Natural killer cell treated with Interleukin-12 subunit alpha and Interleukin-12 subunit beta and Interleukin-15 and Interleukin-18, amount 100 ng/mL, for 72 hours (primary cell): ENCODE results near the gene MICA. TPM values are rescaled to one million over a fixed set of nuclear protein-coding genes. Genes with fewer than 3 reads are reported as not detected.
"Not testable (repeated sequence)": the region's sequence is repeated elsewhere in the genome, so short reads cannot be mapped to it uniquely, and the experiment has no call there.

ENCODE experiments used
- ATAC-seq, 2 donors: fragments of 150-1000 bp; cut with Tn5 transposase in 1 of 2; sonication (Bioruptor Pico), chemical (Tn5 transposase) in 1 of 2; 2 replicates each; pipeline ENCODE4 v1.10.0; 2021
- DNase-seq: peaks from one replicate; pipeline ENCODE4 v3.0.0; 2022; ENCODE audit warnings: low spot score
- H3K27ac Mint-ChIP-seq, 2 donors: 1 replicate in 1 of 2; 2 replicates in 1 of 2; pipeline ENCODE4 v1.8.0; 2022; ENCODE audit warnings: mixed read lengths in 2 of 2, mild to moderate bottlenecking in 1 of 2, moderate library complexity in 1 of 2
- H3K27me3 Mint-ChIP-seq, 2 donors: 1 replicate in 1 of 2; 2 replicates in 1 of 2; pipeline ENCODE4 v1.8.0; 2022; ENCODE audit warnings: mixed read lengths in 2 of 2
- H3K36me3 Mint-ChIP-seq: one replicate; pipeline ENCODE4 v1.8.0; 2022; ENCODE audit warnings: mixed read lengths
- H3K4me1 Mint-ChIP-seq, 2 donors: 1 replicate in 1 of 2; 2 replicates in 1 of 2; pipeline ENCODE4 v1.8.0; 2022; ENCODE audit warnings: low read depth in 2 of 2, mixed read lengths in 2 of 2, mild to moderate bottlenecking in 1 of 2
- H3K4me3 Mint-ChIP-seq: one replicate; pipeline ENCODE4 v1.8.0; 2022; ENCODE audit warnings: mixed read lengths
- H3K9me3 Mint-ChIP-seq: 2 replicates; pipeline ENCODE4 v1.8.0; 2022; ENCODE audit warnings: mixed read lengths
- total RNA-seq, 2 donors: library from RNA; stranded (reverse); gene quantifications; one replicate each; pipeline ENCODE4 v1.2.3, GENCODE V29; 2022

Gene MICA
- total RNA-seq, 2 donors from 2014 or later, result 14.2 to 16.9 TPM

DNA sequence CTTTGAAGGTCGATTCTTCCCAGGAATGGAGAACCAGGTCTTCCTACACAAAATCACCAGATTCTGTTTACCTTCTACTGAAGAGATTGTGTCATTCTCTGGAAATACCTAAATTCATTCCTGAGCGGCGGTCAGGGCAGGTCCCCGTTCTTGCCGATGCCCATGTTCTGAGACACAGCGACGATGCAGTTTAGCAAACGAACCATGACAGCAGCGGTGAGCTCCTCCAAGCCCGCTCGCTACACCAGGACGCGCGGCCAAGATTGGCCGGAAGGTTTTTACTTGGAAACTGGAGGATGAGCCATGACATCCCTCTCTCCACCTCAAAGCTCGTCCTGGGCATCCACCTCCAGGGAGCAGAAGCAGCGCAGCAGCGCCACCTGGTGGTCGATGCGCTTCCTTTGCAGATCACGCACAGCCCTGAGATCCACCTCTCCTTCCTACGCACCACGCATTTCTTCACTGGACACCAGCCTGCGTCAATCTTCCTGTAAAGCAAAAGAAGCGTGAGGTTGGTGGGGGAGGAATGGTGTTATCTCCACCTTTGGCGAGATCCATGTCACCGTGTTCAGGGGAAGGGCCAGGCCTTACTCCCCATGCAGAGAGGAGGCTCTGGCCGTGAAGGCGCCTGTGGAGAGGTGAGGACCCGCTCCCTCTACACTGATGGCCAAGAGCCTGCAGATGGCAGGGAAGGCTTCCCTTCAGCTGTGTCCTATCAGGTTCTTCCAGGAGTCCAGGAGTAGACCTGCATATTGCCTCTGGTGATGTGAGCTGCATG lies 36.5 kb upstream of the MICA start:
- Mint-ChIP-seq H3K9me3 (no peaks in the 10 kb centered on the region), H3K27me3 (peaks cover 40 to 47% of the 10 kb centered on the region in 2 donors), H3K4me1 (peaks cover 9 to 12% of the 10 kb centered on the region in 2 donors), H3K27ac (no peak overlapping the region), H3K36me3 (no peaks in the 10 kb centered on the region), H3K4me3 (peak overlapping the region; percentile 75)
- ATAC-seq (peak; percentile 98), DNase-seq (peak; percentile 87)

DNA sequence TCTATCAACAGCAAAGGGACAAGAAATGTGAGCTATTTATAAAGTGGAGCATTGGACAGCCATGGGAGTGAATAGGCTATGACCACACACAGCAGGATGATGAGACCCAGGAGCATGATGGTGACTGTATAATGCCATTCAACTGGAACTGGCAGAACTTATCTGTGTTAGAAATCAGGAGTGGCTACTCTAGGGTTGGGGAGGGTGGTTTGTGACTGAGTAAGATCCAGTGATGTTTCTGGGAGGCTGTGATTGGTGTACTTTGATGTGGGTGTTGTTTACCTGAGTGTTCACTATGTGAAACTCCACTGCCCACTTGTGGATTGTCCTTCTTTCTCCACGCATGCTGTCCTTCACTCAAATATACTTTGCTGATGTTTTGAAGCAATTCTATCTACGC lies 34.9 kb upstream of the MICA start:
- Mint-ChIP-seq H3K36me3 (no peaks in the 10 kb centered on the region), H3K27me3 (peaks cover 43 to 52% of the 10 kb centered on the region in 2 donors), H3K4me3 (no peak overlapping the region), H3K27ac (no peak overlapping the region), H3K9me3 (no peaks in the 10 kb centered on the region), H3K4me1 (peaks cover 8 to 15% of the 10 kb centered on the region in 2 donors)
- DNase-seq (no peak), ATAC-seq (no peak)

DNA sequence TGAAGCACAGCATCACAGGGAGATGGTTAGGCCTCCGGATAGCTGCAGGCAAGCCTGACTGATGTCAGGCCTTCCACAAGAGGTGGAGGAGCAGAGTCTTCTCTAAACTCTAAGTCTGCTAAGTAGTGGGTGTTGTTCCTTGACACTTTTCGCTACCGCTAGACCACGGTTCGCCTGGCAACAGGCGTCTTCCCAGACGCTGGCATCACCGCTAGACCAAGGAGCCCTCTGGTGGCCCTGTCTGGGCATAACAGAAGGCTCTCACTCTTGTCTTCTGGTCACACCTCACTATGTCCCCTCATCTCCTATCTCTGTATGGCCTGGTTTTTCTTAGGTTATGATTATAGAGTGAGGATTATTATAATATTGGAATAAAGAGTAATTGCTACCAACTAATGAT lies 29.3 kb upstream of the MICA start:
- DNase-seq, ATAC-seq, H3K36me3 Mint-ChIP-seq, H3K4me1 Mint-ChIP-seq, H3K27ac Mint-ChIP-seq, H3K9me3 Mint-ChIP-seq, H3K4me3 Mint-ChIP-seq: not testable (repeated sequence)
- peaks cover 23 to 27% of the 10 kb centered on the region in 2 donors for H3K27me3 Mint-ChIP-seq

DNA sequence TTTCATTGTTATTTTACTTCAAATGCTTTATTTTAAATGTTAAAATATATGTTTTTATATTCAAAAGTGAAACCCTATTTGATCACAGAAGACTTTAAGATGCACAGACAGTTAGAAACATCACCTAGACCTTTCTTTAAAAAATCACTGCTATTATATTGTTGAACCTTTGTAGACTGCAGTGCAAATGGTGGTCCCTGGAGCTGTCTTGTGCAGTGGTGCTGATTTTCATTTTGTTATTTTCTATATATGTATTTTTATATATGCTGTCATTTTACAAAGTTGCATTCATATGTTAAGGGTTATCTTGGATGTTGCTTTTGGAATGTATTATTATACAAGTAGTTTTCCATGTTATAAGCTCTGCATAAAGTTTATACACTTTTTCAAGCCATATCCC lies 27.7 kb upstream of the MICA start:
- Mint-ChIP-seq H3K27me3 (peaks cover 13 to 21% of the 10 kb centered on the region in 2 donors), H3K4me3 (no peak overlapping the region), H3K36me3 (no peaks in the 10 kb centered on the region), H3K27ac (no peak overlapping the region), H3K9me3 (no peaks in the 10 kb centered on the region), H3K4me1 (peaks cover 0 to 4% of the 10 kb centered on the region in 2 donors)
- DNase-seq, result no peak
- ATAC-seq, result no peak

DNA sequence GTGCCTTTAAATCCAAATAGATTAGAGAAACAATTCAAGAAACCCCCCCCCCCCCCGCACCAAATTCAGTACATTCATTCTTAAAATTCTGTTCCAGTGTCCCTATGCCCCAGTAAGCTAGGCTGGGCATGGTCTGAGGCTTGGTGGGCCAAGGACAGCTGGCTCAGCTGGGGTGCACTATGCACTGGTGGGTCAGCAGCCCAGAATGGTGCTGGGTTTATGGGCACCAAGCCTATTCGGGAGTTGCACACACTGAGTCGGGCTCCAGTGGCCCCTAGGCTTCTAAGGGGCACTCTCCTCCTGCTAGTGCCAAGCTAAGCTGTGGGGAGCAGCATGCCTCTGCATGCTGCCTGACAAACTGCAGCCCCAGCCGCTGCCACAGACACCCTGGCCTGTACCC lies 26.4 kb upstream of the MICA start:
- Mint-ChIP-seq H3K27ac (no peak overlapping the region), H3K36me3 (no peaks in the 10 kb centered on the region), H3K27me3 (peaks cover 11 to 17% of the 10 kb centered on the region in 2 donors), H3K9me3 (no peaks in the 10 kb centered on the region), H3K4me3 (no peak overlapping the region), H3K4me1 (peaks cover 0 to 2% of the 10 kb centered on the region in 2 donors)
- DNase-seq (no peak), ATAC-seq (no peak)

DNA sequence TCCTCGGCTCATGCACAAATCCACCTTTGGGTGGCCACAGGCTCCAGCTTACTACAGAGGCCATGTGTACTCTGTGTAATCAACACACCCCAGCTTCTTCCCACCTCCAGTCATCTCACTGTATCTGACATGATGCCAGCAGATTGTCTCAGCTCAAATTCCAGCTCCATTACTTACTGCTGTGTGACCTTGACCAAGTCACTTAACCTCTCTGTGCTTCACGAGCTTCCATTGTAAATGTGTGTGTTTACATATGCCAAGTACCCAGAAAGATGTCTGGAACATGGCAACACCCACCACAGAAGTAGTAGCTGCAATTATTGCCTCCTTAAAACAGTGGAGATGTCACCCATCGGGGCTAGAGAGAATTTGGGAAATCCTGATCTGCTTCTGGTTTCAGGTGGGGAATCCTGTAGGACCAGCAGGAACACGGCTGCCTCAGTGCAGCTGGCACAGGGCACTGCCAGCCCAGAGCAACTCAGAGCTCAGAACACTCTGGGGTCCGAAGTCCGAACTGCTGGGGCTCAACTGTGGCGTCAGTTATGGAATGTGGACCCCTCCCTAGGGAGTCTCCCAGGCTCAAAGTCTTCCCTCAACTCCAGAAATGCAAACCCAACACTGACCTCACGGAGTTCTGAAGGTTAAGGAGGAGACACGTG lies 25.2 kb upstream of the MICA start:
- no peaks in the 10 kb centered on the region for H3K4me1 Mint-ChIP-seq
- H3K27ac Mint-ChIP-seq, result no peak overlapping the region
- DNase-seq (no peak), ATAC-seq (no peak)
- no peaks in the 10 kb centered on the region for H3K9me3 Mint-ChIP-seq
- H3K4me3 Mint-ChIP-seq, result no peak overlapping the region
- no peaks in the 10 kb centered on the region for H3K36me3 Mint-ChIP-seq
- peaks cover 4 to 14% of the 10 kb centered on the region in 2 donors for H3K27me3 Mint-ChIP-seq

DNA sequence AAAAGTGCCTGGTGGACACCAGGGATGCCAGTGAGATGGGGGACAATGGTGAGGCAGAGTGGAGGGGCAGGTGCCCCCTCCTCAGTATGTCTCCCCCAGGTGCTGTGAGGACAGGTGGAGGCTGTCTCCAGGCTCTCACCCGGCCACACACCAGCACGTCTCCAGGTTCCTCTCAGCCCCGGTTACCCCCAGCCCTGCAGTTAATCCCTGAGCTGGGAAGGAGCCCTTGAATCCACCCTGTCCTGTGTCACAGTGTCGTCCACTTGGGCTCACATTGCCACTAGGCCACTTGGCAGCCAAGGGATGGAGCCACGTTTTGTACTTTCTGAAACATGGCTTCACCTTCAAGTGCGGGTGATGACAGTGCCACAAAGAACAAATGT lies 24.7 kb upstream of the MICA start:
- no peak for ATAC-seq

DNA sequence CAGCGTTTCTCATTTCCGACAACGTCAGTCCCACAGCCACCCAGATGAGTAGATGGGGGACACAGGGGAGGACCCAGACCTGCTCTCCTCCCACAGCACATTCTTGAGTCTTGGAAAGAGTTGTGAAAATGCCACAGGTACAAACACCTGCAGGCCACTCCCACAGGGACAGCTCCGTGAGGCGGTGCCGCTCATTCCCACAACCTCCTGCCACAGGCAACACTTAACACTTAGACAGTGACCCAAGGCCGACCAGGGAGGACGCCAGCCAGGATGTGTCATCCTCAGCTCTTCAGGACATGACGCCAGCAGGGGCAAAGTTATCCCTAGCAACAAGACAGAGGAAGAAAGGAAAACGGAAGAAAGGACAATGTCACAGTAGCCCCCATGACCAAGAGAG lies 23.5 kb upstream of the MICA start:
- Mint-ChIP-seq H3K4me1 (no peaks in the 10 kb centered on the region), H3K36me3 (no peaks in the 10 kb centered on the region)

More for the DNA sequence above, 24.7 kb upstream of the MICA start:
- Mint-ChIP-seq H3K36me3 (no peaks in the 10 kb centered on the region), H3K4me3 (no peak overlapping the region), H3K27ac (no peak overlapping the region), H3K27me3 (peaks cover 3 to 14% of the 10 kb centered on the region in 2 donors), H3K4me1 (no peaks in the 10 kb centered on the region), H3K9me3 (no peaks in the 10 kb centered on the region)
- no peak for DNase-seq

DNA sequence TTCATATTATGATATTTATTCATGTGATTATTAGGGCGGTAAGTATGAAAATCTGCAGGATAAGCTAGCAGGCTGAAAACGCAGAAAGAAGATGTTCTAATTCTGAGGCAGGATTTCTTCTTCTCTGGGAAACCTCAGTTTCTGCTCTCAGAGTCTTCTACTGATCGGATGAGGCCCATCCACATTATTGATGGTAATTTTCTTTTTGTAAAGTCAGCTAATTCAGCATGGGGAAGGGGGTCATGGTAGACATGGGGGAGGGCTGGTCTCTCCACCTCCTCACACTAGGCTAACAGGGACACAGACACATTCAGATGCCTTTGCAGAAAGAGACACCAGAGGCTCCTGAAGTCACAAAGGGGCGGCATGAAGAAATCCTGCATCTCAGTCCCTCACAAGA lies 21.7 kb upstream of the MICA start:
- Mint-ChIP-seq H3K9me3 (no peaks in the 10 kb centered on the region), H3K36me3 (no peaks in the 10 kb centered on the region), H3K4me1 (no peaks in the 10 kb centered on the region), H3K4me3 (no peak overlapping the region), H3K27me3 (peaks cover 3 to 14% of the 10 kb centered on the region in 2 donors), H3K27ac (no peak overlapping the region)
- ATAC-seq (no peak), DNase-seq (no peak)

More for the DNA sequence above, 23.5 kb upstream of the MICA start:
- Mint-ChIP-seq H3K27ac (no peak overlapping the region), H3K4me3 (no peak overlapping the region), H3K9me3 (no peaks in the 10 kb centered on the region), H3K27me3 (peaks cover 3 to 14% of the 10 kb centered on the region in 2 donors)
- DNase-seq, result no peak
- ATAC-seq, result no peak

DNA sequence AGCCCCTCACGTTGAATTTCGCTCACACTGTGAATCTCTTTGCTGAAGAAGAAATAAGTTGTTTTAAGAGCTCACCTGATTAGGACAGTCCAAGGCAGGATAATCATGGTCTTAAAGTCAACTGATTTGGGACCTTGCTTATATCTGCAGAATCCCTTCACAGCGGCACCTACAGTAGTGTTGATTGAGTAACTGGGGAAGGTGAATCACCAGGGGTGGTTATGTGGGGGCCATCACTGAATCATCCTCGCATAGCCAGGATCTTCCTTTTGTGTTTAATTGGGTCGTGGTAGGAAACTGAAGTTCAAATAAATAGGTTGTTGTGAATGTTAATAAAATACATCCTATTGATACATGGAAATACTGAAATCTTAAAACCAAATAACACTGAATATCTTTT lies 20.2 kb upstream of the MICA start:
- Mint-ChIP-seq H3K4me3 (no peak overlapping the region), H3K27ac (no peak overlapping the region), H3K9me3 (no peaks in the 10 kb centered on the region), H3K4me1 (no peaks in the 10 kb centered on the region), H3K36me3 (no peaks in the 10 kb centered on the region), H3K27me3 (peaks cover 3 to 14% of the 10 kb centered on the region in 2 donors)
- no peak for DNase-seq
- ATAC-seq, result peak in 1 of 2 donors; percentile 63

DNA sequence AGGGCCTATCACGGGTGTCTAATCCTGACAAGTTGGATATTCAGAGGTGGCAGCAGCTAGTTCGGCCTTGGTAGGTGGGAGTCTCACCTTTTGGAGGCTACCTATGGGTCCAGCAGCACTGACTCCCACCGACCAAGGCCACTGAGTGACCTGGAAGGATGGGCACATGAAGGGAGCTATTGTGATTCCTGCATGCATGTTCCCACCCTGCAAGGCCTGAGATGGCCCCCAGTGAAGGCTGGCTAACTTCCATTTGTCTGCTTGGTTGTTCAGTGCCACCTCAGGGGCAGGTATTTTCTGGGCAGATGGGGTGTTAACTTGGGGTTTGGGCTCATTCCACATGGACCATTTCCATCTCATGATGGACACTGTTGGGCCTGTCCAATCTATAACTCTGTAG lies 18.4 kb upstream of the MICA start:
- Mint-ChIP-seq H3K27me3 (peaks cover 0 to under 1% of the 10 kb centered on the region in 2 donors), H3K36me3 (no peaks in the 10 kb centered on the region), H3K4me3 (no peak overlapping the region), H3K9me3 (no peaks in the 10 kb centered on the region), H3K4me1 (no peaks in the 10 kb centered on the region), H3K27ac (no peak overlapping the region)
- ATAC-seq (no peak), DNase-seq (no peak)

DNA sequence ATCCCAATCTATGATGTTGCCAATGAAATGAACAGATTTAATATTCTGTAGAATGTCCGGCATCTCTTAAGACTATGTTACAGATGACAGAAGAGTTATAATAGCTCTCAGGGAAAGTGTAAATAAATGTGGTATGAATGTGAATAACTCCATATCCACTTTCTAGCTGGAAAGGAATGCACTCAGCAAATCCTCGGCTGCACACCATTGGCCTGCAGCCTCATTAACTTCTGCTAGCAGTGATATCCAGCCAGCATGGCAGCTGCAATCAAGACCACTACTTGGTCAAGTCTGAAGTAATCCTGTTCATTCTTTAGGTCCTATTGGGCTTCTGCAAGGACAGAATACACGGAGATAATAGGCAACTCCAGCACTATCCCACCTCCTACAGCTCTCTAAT lies 17.3 kb upstream of the MICA start:
- DNase-seq (no peak), ATAC-seq (no peak)
- Mint-ChIP-seq H3K36me3 (no peaks in the 10 kb centered on the region), H3K27me3 (no peaks in the 10 kb centered on the region), H3K27ac (no peak overlapping the region), H3K4me3 (no peak overlapping the region), H3K4me1 (no peaks in the 10 kb centered on the region), H3K9me3 (no peaks in the 10 kb centered on the region)

DNA sequence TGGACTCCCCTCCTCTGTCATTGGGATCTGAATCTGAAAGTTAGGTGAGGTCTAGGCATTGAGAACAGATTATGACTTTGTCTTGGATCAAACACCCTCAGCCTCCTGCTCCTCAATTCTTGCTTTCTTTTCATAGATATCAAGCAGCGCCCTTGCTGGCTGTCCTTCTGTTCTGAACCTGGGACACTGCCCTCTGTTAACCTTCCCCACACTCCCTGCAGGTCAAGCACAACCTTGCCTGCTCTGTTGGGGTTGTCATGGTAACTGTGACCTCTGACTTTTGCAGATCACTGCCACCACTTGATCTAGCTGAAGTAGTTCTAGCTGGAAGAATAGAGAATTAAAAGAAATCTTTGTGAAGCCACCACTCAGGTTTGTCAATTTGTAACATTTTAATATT lies 16.4 kb upstream of the MICA start:
- H3K4me1 Mint-ChIP-seq, result no peaks in the 10 kb centered on the region
- no peak for ATAC-seq
- H3K4me3 Mint-ChIP-seq, result no peak overlapping the region
- DNase-seq, result no peak
- H3K27me3 Mint-ChIP-seq, result no peaks in the 10 kb centered on the region
- no peak overlapping the region for H3K27ac Mint-ChIP-seq
- H3K9me3 Mint-ChIP-seq, result no peaks in the 10 kb centered on the region
- no peaks in the 10 kb centered on the region for H3K36me3 Mint-ChIP-seq

DNA sequence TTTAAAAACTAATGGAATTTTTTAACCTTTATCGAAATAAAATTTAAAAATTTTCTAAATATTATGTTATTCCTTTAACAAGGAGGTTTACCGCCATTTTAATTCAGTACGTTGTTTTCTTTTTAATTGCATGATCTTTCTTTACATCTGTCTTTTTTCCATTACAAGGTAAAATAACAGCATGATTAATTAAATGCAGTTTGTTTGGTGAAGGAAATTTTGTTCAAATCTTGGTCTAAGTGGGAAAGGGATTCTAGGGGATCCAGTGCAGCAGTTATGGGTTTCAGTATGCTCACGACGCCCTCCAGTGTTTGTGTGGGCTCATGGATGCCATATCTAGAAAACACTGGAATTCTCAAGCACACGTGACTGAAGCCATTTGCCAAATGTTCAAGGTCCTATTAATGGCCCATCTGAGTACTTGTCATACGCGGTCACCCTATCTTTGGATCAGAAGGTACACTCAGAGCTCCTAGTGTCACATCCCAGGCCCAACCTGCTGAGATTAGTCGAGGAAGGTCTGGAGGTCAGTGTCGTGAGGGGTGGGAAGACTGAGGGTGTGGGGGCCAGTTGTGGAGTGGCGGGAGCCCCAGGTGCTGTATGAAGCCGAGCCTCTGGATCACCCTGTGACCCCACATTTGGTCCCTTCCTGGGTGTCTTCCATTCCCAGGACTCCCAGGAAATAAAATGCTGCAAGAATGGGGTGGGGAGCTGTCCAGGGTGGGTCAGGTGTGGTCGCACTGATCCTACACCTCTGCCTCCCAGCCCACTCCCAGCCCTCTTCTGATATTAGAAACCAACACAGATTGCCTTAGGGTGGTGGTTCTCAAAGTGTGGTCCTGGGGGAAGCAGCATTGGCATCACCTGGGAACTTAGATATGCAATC lies 14.2 kb upstream of the MICA start:
- not testable (repeated sequence) for H3K9me3 Mint-ChIP-seq

More for the DNA sequence above, 14.2 kb upstream of the MICA start:
- not testable (repeated sequence) for H3K36me3 Mint-ChIP-seq, H3K4me1 Mint-ChIP-seq, H3K27me3 Mint-ChIP-seq, H3K4me3 Mint-ChIP-seq, DNase-seq, ATAC-seq, H3K27ac Mint-ChIP-seq
